PC-3 (cell line): ENCODE data around the gene PRTN3. TPM values are rescaled to one million over a fixed set of nuclear protein-coding genes. Genes with fewer than 3 reads are reported as not detected.
A peak's percentile ranks its signal among the peaks of the same experiment; 100 is the strongest.

Source experiments
- ATAC-seq: fragments of 200-7000 bp; cut with Tn5 transposase; 2 replicates; pipeline ENCODE4 v1.9.1; 2020; ENCODE audit warnings: mild to moderate bottlenecking, moderate library complexity
- BruUV-seq: library from RNA; stranded (reverse); fragments of 400-500 nt; replicated peaks from 2 replicates; lab custom pipeline; 2021; lab: Mats Ljungman, UMichigan
- CTCF ChIA-PET: fragments of 300-600 bp; sonication (Branson Sonifier 250); formaldehyde crosslinking; loops from one replicate; lab custom pipeline; 2022; ENCODE audit warnings: antibody characterized with exemption; lab: Charles Lee
- POLR2A ChIA-PET: fragments of 300-600 bp; sonication (Branson Sonifier 250); formaldehyde crosslinking; loops from one replicate; lab custom pipeline; 2022; ENCODE audit warnings: antibody characterized with exemption; ENCODE audit not compliant: unreplicated experiment; lab: Charles Lee
- DNase-seq: peaks from one replicate; pipeline ENCODE4 v3.0.0-alpha.2; 2015
- H2AFZ ChIP-seq: fragments of 300-600 bp; sonication (generic); 2 replicates; pipeline ENCODE4 v1.6.0; 2016; ENCODE audit warnings: antibody characterized with exemption, low read length
- H3F3A ChIP-seq: fragments of 300-600 bp; sonication (generic); one replicate; pipeline ENCODE4 v1.6.0; 2017; ENCODE audit warnings: antibody characterized with exemption, low read length, control low read depth, mild to moderate bottlenecking; ENCODE audit not compliant: unreplicated experiment
- H3K27ac ChIP-seq: fragments of 300-600 bp; sonication (generic); 2 replicates; pipeline ENCODE4 v1.5.1; 2016; ENCODE audit warnings: mild to moderate bottlenecking, low read length
- H3K27me3 ChIP-seq: fragments of 300-600 bp; sonication (generic); 2 replicates; pipeline ENCODE4 v1.6.1; 2016; ENCODE audit warnings: low read length, mixed read lengths
- H3K36me3 ChIP-seq: fragments of 300-600 bp; sonication (generic); 2 replicates; pipeline ENCODE4 v1.6.1; 2016; ENCODE audit warnings: low read depth, mixed run types, low read length, mixed read lengths
- H3K4me1 ChIP-seq: fragments of 300-600 bp; sonication (generic); 2 replicates; pipeline ENCODE4 v1.5.1; 2016; ENCODE audit warnings: low read length; ENCODE audit not compliant: insufficient read depth
- H3K4me2 ChIP-seq: fragments of 300-600 bp; sonication (generic); 2 replicates; pipeline ENCODE4 v1.6.0; 2016; ENCODE audit warnings: low read length
- H3K4me3 ChIP-seq: fragments of 300-600 bp; sonication (generic); 2 replicates; pipeline ENCODE4 v1.5.1; 2016; ENCODE audit warnings: mild to moderate bottlenecking, low read length, mixed read lengths
- H3K79me2 ChIP-seq: fragments of 300-600 bp; sonication (generic); 2 replicates; pipeline ENCODE4 v1.6.1; 2017; ENCODE audit warnings: low read length, mixed read lengths
- H3K9ac ChIP-seq: fragments of 300-600 bp; sonication (generic); 2 replicates; pipeline ENCODE4 v1.6.0; 2016; ENCODE audit warnings: mild to moderate bottlenecking, low read length
- H3K9me2 ChIP-seq: fragments of 300-600 bp; sonication (generic); replicated peaks from 2 replicates; pipeline ENCODE4 v1.6.1; 2016; ENCODE audit warnings: mixed run types, low read length, mixed read lengths
- H3K9me3 ChIP-seq: fragments of 300-600 bp; sonication (generic); 2 replicates; pipeline ENCODE4 v1.6.1; 2016; ENCODE audit warnings: low read length, mixed read lengths
- H4K20me1 ChIP-seq: fragments of 300-600 bp; sonication (generic); 2 replicates; pipeline ENCODE4 v1.6.1; 2016; ENCODE audit warnings: low read length, mixed read lengths
- CTCF ChIP-seq: fragments of 300-600 bp; sonication (generic); conservative IDR thresholded peaks from 2 replicates; pipeline ENCODE4 v1.5.1; 2017; ENCODE audit warnings: antibody characterized with exemption, low read depth, mild to moderate bottlenecking, low read length
- EZH2 ChIP-seq: fragments of 300-600 bp; sonication (generic); IDR thresholded peaks from one replicate; pipeline ENCODE4 v1.6.1; 2017; ENCODE audit warnings: antibody characterized with exemption, mild to moderate bottlenecking, low read length; ENCODE audit not compliant: unreplicated experiment
- EZH2phosphoT487 ChIP-seq: fragments of 300-600 bp; sonication (generic); IDR thresholded peaks from 2 replicates; pipeline ENCODE4 v1.6.1; 2018; ENCODE audit warnings: mild to moderate bottlenecking, antibody characterized with exemption, low read length, borderline replicate concordance
- intact Hi-C: fragments of 100-400 bp; cut with micrococcal nuclease; formaldehyde crosslinking; loops from 2 replicates; pipeline ENCODE4 v1.9.0; 2023
- total RNA-seq: library from RNA; depleted of rRNA; stranded (reverse); fragments of >200 nt; gene quantifications from 2 replicates; pipeline ENCODE4 v1.2.3, GENCODE V29; 2014

PRTN3 gene
- total RNA-seq, 1 experiment from 2014 or later = 0.29 TPM

GRCh38 chr19:815079-815774 lies 25.6 kb upstream of the PRTN3 start:
- BruUV-seq = no TSS peak

DNA sequence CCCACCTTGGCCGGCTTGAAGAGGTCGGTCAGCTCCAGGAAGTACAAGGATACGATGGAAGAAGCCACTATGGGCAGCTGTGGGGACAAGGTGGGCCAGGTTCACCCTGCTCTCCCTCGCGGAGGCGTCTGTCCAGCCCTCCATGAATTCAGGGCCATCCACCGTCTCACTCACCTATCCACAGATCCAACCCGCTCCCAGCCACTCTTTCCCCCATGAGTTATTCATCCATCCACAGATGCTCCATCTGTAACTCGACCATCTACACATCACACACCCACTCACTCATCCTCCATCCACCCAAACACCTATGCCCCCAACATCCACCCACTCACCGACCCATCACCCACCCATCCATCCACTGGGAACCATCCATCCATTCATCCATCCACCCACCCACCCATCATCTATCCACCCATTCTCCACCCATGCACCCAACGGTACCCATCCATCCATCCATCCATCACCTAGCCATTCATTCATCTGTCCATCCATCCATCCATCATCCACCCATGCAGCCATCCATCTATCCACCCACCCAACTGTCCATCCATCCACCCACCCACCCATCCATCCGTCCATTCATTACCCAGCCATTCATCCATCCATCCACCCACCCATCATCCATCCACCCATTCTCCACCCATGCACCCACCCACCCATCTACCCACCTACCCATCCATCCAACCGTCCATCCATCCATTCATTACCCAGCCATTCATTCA lies 24.9 kb upstream of the PRTN3 start:
- no peaks in the 10 kb centered on the region for H3K9me3 ChIP-seq
- TF ChIP-seq CTCF = no peak
- no peak for TF ChIP-seq EZH2
- TF ChIP-seq EZH2phosphoT487 = no peak
- no peaks in the 10 kb centered on the region for H3K27me3 ChIP-seq
- no peak overlapping the region for H2AFZ ChIP-seq
- H3K9me2 ChIP-seq = no peaks in the 10 kb centered on the region
- no peaks in the 10 kb centered on the region for H3F3A ChIP-seq
- no peaks in the 10 kb centered on the region for H3K79me2 ChIP-seq
- H4K20me1 ChIP-seq = 0 out of 2 replicates have a peak, but pooled peaks cover 4% of the 10 kb centered on the region
- no peak overlapping the region for H3K27ac ChIP-seq
- peaks cover 2% of the 10 kb centered on the region; the same call in 1 of the 2 replicates for H3K36me3 ChIP-seq
- ChIA-PET CTCF (no interaction called here), POLR2A (no interaction called here)
- ATAC-seq = no peak
- H3K4me3 ChIP-seq = no peak overlapping the region
- BruUV-seq = no TSS peak
- H3K9ac ChIP-seq = no peak overlapping the region
- intact Hi-C loops = no loop called here
- DNase-seq = no peak
- H3K4me1 ChIP-seq = no peaks in the 10 kb centered on the region
- no peak overlapping the region for H3K4me2 ChIP-seq

More at GRCh38 chr19:815079-815774, 25.6 kb upstream of the PRTN3 start:
- peaks cover 7% of the 10 kb centered on the region for H3K36me3 ChIP-seq
- H3K79me2 ChIP-seq = no peaks in the 10 kb centered on the region
- no peak overlapping the region for H3K27ac ChIP-seq
- no peak overlapping the region for H3K4me2 ChIP-seq
- ChIA-PET POLR2A (no interaction called here), CTCF (no interaction called here)
- no peaks in the 10 kb centered on the region for H3K4me1 ChIP-seq
- intact Hi-C loops = no loop called here
- H3K4me3 ChIP-seq = no peak overlapping the region
- no peaks in the 10 kb centered on the region for H3F3A ChIP-seq
- 0 out of 2 replicates have a peak, but pooled peaks cover 4% of the 10 kb centered on the region for H4K20me1 ChIP-seq
- ATAC-seq (0 out of 2 replicates have a peak, but pooled peaks have one; percentile 9), DNase-seq (no peak)
- H3K9ac ChIP-seq = no peak overlapping the region
- TF ChIP-seq EZH2phosphoT487 = no peak
- TF ChIP-seq EZH2 = no peak
- TF ChIP-seq CTCF = no peak
- no peaks in the 10 kb centered on the region for H3K9me3 ChIP-seq
- H3K9me2 ChIP-seq = no peaks in the 10 kb centered on the region
- H2AFZ ChIP-seq = no peak overlapping the region
- no peaks in the 10 kb centered on the region for H3K27me3 ChIP-seq
